Prostate gland (tissue), 2 donors: ENCODE data around the gene SV2B. TPM values are rescaled to one million over a fixed set of nuclear protein-coding genes. Genes with fewer than 3 reads are reported as not detected.

Experiments used
- DNase-seq: peaks from one replicate; pipeline ENCODE4 v3.0.0-alpha.2; 2019; ENCODE audit warnings: low spot score
- H3K27ac ChIP-seq, 2 donors: fragments of 200-600 bp; sonication (generic); 2 replicates each; pipeline ENCODE4 v1.5.1; 2017 to 2019
- H3K27me3 ChIP-seq: fragments of 200-600 bp; sonication (generic); replicated peaks from 2 replicates; pipeline ENCODE4 v1.5.1; 2019; ENCODE audit not compliant: insufficient read depth
- H3K36me3 ChIP-seq, 2 donors: fragments of 200-600 bp; sonication (generic); 1 replicate in 1 of 2; 2 replicates in 1 of 2; pipeline versions ENCODE4 v1.5.1 to v1.8.1; 2017 to 2019
- H3K4me1 ChIP-seq: fragments of 200-600 bp; sonication (generic); replicated peaks from 2 replicates; pipeline ENCODE4 v1.5.1; 2019
- H3K4me3 ChIP-seq, 2 donors: fragments of 200-600 bp; sonication (generic); 2 replicates each; pipeline ENCODE4 v1.5.1; 2017 to 2019
- H3K9me3 ChIP-seq: fragments of 200-600 bp; sonication (generic); 2 replicates; pipeline ENCODE4 v1.5.1; 2017
- POLR2A ChIP-seq: fragments of 450-650 bp; IDR thresholded peaks from one replicate; pipeline ENCODE4 v1.6.1; 2016; ENCODE audit warnings: antibody characterized with exemption, mild to moderate bottlenecking
- POLR2AphosphoS5 ChIP-seq: sonication (generic); formaldehyde crosslinking; IDR thresholded peaks from one replicate; pipeline ENCODE4 v1.6.1; 2017; ENCODE audit warnings: antibody characterized with exemption
- WGBS: methylation state at CpG from one replicate; pipeline ENCODE4 v1.1.5; 2018; 5-methylcytosine and 5-hydroxymethylcytosine counted together
- intact Hi-C: fragments of 100-400 bp; cut with DNase I; formaldehyde crosslinking; loops from one replicate; pipeline ENCODE4 v1.14.2; 2022
- total RNA-seq, 2 donors: library from RNA; depleted of rRNA; stranded (reverse); fragments of >200 nt; gene quantifications; one replicate each; pipeline ENCODE4 v1.1.0, GENCODE V29; 2016
- TF ChIP-seq, protein P1 (sequence below), 4 experiments: fragments of 200-600 bp in 2 of 4; fragments of 450-650 bp in 2 of 4; sonication (generic) in 2 of 4; IDR thresholded peaks; 1 replicate in 3 of 4; 2 replicates in 1 of 4; pipeline ENCODE4 v1.5.1; 2016 to 2019; ENCODE audit warnings: antibody characterized with exemption in 4 of 4, mild to moderate bottlenecking in 2 of 4, moderate library complexity in 2 of 4

The SV2B gene
- total RNA-seq, 2 donors from 2014 or later = 2.3 to 5.4 TPM

GRCh38 chr15:91318516-91318915, 218.5 kb downstream of the SV2B start:
- H3K4me3 ChIP-seq = no peak overlapping the region
- WGBS = 86% methylated on average over 3 of the region's 3 CpGs
- H3K9me3 ChIP-seq = no peaks in the 10 kb centered on the region
- no peak for DNase-seq
- no peaks in the 10 kb centered on the region for H3K4me1 ChIP-seq
- intact Hi-C loops = no loop called here
- no peaks in the 10 kb centered on the region for H3K27me3 ChIP-seq
- H3K36me3 ChIP-seq = no peaks in the 10 kb centered on the region
- TF ChIP-seq, protein P1, sequence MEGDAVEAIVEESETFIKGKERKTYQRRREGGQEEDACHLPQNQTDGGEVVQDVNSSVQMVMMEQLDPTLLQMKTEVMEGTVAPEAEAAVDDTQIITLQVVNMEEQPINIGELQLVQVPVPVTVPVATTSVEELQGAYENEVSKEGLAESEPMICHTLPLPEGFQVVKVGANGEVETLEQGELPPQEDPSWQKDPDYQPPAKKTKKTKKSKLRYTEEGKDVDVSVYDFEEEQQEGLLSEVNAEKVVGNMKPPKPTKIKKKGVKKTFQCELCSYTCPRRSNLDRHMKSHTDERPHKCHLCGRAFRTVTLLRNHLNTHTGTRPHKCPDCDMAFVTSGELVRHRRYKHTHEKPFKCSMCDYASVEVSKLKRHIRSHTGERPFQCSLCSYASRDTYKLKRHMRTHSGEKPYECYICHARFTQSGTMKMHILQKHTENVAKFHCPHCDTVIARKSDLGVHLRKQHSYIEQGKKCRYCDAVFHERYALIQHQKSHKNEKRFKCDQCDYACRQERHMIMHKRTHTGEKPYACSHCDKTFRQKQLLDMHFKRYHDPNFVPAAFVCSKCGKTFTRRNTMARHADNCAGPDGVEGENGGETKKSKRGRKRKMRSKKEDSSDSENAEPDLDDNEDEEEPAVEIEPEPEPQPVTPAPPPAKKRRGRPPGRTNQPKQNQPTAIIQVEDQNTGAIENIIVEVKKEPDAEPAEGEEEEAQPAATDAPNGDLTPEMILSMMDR (IDR thresholded peaks at IDR 0.05) = no peak
- TF ChIP-seq POLR2AphosphoS5 (no peak), POLR2A (no peak)
- H3K27ac ChIP-seq = no peak overlapping the region

DNA sequence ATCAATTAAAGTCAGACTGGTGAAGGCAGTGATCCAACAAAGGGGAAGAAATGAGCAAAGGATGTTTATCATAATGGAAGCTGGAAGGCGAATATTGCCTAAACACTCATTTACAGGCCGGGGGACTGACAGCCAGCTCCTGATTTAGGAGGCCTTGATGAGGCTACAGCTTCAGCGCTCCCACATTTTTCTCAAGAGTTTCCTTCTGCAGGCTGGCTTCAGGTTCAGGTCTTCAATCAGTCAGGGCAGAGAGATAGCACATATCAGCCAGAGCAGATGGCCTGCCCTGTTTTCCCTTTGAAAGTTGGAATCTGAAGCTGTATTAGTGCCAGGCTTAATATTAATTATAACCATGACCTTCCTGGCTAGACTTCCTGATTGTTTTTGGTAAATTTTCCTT, 218.9 kb downstream of the SV2B start:
- no peaks in the 10 kb centered on the region for H3K4me1 ChIP-seq
- WGBS = 86% methylated on average over 3 of the region's 3 CpGs
- no peak for DNase-seq
- H3K36me3 ChIP-seq = no peaks in the 10 kb centered on the region
- TF ChIP-seq POLR2A (no peak), POLR2AphosphoS5 (no peak)
- TF ChIP-seq, protein P1 (IDR thresholded peaks at IDR 0.05) = no peak
- H3K27me3 ChIP-seq = no peaks in the 10 kb centered on the region
- no peaks in the 10 kb centered on the region for H3K9me3 ChIP-seq
- H3K4me3 ChIP-seq = no peak overlapping the region
- no peak overlapping the region for H3K27ac ChIP-seq
- intact Hi-C loops = no loop called here

GRCh38 chr15:91319371-91320059, 219.5 kb downstream of the SV2B start:
- intact Hi-C loops = no loop called here
- 60% methylated on average over 5 of the region's 5 CpGs for WGBS

GRCh38 chr15:91320101-91320500, 220.0 kb downstream of the SV2B start:
- no peak overlapping the region for H3K4me3 ChIP-seq
- no peaks in the 10 kb centered on the region for H3K4me1 ChIP-seq
- intact Hi-C loops = no loop called here
- no peaks in the 10 kb centered on the region for H3K36me3 ChIP-seq
- H3K27me3 ChIP-seq = no peaks in the 10 kb centered on the region
- DNase-seq = no peak
- H3K27ac ChIP-seq = no peak overlapping the region
- TF ChIP-seq, protein P1 (IDR thresholded peaks at IDR 0.05) = no peak
- TF ChIP-seq POLR2AphosphoS5 (no peak), POLR2A (no peak)
- WGBS = 88% methylated on average over 4 of the region's 4 CpGs
- H3K9me3 ChIP-seq = no peaks in the 10 kb centered on the region

More at GRCh38 chr15:91319371-91320059, 219.5 kb downstream of the SV2B start:
- no peak for DNase-seq
- no peak for TF ChIP-seq POLR2AphosphoS5
- TF ChIP-seq, protein P1 (IDR thresholded peaks at IDR 0.05) = no peak
- no peak for TF ChIP-seq POLR2A
- Histone ChIP-seq H3K36me3 (no peaks in the 10 kb centered on the region), H3K27ac (no peak overlapping the region), H3K4me3 (no peak overlapping the region), H3K27me3 (no peaks in the 10 kb centered on the region), H3K4me1 (no peaks in the 10 kb centered on the region), H3K9me3 (no peaks in the 10 kb centered on the region)

GRCh38 chr15:91329914-91330313, 229.9 kb downstream of the SV2B start:
- Histone ChIP-seq H3K9me3 (no peaks in the 10 kb centered on the region), H3K27me3 (no peaks in the 10 kb centered on the region), H3K27ac (no peak overlapping the region), H3K36me3 (no peaks in the 10 kb centered on the region), H3K4me1 (no peaks in the 10 kb centered on the region), H3K4me3 (no peak overlapping the region)
- no peak for TF ChIP-seq POLR2A
- no peak for TF ChIP-seq POLR2AphosphoS5
- TF ChIP-seq, protein P1 (IDR thresholded peaks at IDR 0.05) = no peak
- WGBS = 76% methylated on average over 1 of the region's 1 CpG
- intact Hi-C loops = no loop called here
- no peak for DNase-seq
